SU-DHL-6 (cell line): ENCODE results near the gene TIMP2.

Experiments
- EZH2phosphoT487 ChIP-seq: fragments of 200-600 bp; sonication (generic), shearing (Covaris generic); conservative IDR thresholded peaks from 2 replicates; pipeline ENCODE4 v1.6.1; 2018; ENCODE audit warnings: mild to moderate bottlenecking, antibody characterized with exemption, low read length, moderate library complexity, mixed read lengths
- TF ChIP-seq, protein P1 (sequence below): fragments of 200-600 bp; sonication (generic); IDR thresholded peaks from one replicate; pipeline ENCODE4 v1.5.1; 2017; ENCODE audit warnings: antibody characterized with exemption, mild to moderate bottlenecking, low read length, moderate library complexity; ENCODE audit not compliant: insufficient read depth, poor library complexity, severe bottlenecking

DNA sequence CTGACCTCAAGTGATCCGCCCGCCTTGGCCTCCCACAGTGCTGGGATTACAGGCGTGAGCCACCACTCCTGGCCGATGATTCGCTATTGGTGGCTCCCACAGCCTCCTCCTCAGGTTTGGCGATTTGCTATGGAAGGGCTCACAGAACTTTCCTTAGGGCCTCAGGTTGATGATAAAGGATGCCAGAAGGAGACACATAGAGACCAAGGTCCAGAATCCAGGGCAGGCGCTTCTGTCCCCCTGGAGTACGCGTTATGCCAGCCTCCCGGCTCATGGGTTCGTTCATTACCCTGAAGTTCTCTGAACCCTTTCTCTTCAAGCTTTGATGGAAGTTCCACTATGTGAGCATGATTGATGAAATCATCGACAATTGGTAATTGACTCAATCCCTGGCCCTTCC lies 34.6 kb upstream of the TIMP2 start:
- TF ChIP-seq, protein P1, sequence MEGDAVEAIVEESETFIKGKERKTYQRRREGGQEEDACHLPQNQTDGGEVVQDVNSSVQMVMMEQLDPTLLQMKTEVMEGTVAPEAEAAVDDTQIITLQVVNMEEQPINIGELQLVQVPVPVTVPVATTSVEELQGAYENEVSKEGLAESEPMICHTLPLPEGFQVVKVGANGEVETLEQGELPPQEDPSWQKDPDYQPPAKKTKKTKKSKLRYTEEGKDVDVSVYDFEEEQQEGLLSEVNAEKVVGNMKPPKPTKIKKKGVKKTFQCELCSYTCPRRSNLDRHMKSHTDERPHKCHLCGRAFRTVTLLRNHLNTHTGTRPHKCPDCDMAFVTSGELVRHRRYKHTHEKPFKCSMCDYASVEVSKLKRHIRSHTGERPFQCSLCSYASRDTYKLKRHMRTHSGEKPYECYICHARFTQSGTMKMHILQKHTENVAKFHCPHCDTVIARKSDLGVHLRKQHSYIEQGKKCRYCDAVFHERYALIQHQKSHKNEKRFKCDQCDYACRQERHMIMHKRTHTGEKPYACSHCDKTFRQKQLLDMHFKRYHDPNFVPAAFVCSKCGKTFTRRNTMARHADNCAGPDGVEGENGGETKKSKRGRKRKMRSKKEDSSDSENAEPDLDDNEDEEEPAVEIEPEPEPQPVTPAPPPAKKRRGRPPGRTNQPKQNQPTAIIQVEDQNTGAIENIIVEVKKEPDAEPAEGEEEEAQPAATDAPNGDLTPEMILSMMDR = no peak
- TF ChIP-seq EZH2phosphoT487 = no peak
